WI38 (cell line): ENCODE measurements around the gene CRMP1.

ENCODE experiments used
- H3K4me3 ChIP-seq: 2 replicates; pipeline ENCODE4 v1.5.1; 2011; ENCODE audit warnings: low read depth, mild to moderate bottlenecking, control low read depth, low read length
- TF ChIP-seq, protein P1 (sequence below): IDR thresholded peaks from 2 replicates; pipeline ENCODE4 v1.5.1; 2012; ENCODE audit warnings: low read depth, mild to moderate bottlenecking, control low read depth, low read length

Gene CRMP1

GRCh38 chr4:5897674-5898073 lies 4.8 kb upstream of the CRMP1 start:
- H3K4me3 ChIP-seq, result no peak overlapping the region
- TF ChIP-seq, protein P1, sequence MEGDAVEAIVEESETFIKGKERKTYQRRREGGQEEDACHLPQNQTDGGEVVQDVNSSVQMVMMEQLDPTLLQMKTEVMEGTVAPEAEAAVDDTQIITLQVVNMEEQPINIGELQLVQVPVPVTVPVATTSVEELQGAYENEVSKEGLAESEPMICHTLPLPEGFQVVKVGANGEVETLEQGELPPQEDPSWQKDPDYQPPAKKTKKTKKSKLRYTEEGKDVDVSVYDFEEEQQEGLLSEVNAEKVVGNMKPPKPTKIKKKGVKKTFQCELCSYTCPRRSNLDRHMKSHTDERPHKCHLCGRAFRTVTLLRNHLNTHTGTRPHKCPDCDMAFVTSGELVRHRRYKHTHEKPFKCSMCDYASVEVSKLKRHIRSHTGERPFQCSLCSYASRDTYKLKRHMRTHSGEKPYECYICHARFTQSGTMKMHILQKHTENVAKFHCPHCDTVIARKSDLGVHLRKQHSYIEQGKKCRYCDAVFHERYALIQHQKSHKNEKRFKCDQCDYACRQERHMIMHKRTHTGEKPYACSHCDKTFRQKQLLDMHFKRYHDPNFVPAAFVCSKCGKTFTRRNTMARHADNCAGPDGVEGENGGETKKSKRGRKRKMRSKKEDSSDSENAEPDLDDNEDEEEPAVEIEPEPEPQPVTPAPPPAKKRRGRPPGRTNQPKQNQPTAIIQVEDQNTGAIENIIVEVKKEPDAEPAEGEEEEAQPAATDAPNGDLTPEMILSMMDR, result no peak

- no peak overlapping the region for H3K4me3 ChIP-seq
- TF ChIP-seq, protein P1, result no peak
Observed at GRCh38 chr4:5895287-5895686, 2.4 kb upstream of the CRMP1 start.

DNA sequence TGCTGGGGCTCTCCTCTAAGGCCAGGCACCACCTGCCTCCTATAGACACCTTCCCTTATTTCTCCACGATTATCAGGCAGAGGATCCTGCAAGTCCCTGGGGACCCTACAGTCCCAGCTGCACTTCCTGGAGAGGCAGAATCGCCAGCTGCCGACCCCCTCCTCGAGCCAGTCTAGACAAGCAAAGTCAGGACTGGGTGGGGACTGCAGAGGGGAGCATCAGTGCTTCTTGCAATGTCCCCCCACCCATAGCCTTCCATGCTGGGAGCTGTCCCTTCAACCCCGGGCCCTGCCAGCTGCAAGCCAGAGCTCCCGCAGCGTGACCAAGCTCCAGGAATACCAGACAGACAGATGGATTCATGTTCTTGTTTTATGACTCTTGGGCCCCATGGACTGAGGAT lies 1.4 kb upstream of the CRMP1 start:
- no peak overlapping the region for H3K4me3 ChIP-seq
- TF ChIP-seq, protein P1, result no peak

GRCh38 chr4:5893591-5893990 lies 705 bp upstream of the CRMP1 start:
- no peak overlapping the region for H3K4me3 ChIP-seq
- TF ChIP-seq, protein P1, result no peak

DNA sequence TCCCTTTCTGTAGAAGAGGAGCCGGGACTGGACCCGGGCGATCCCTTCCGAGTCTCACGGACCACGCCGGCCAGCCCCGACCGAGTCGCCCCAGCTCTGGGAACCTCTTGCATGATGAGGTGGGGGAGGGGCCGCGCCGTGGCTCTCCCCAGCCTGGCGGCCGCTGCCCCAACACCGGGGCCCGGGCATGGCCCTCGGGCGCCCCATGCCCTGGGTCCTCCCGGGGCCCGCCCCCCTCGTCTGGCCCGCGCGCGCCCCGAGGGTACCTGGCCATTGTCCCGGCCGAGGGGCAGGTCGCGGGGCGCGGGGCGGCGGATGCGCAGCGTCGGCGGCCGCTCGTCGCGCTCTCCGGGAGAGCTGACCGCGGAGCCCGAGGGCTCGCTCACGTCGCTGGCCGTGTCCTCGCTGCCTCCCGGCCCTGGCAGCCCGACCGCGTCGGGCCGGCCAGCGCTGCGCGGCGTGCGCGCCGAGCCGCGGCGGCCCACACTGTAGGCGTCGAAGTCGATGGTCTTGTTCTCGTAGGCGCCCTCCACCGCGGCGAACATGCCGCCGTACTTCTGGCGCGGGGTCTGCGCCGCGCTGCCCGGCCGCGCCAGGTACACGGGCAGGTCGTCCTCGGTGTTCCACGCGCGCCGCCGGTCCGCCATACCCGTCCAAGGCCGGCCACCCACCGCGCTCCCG lies 423 bp downstream of the CRMP1 start:
- no peak overlapping the region for H3K4me3 ChIP-seq
- TF ChIP-seq, protein P1, result no peak

- no peak overlapping the region for H3K4me3 ChIP-seq
- TF ChIP-seq, protein P1, result no peak
Observed at GRCh38 chr4:5891563-5892322, 1.1 kb downstream of the CRMP1 start.

DNA sequence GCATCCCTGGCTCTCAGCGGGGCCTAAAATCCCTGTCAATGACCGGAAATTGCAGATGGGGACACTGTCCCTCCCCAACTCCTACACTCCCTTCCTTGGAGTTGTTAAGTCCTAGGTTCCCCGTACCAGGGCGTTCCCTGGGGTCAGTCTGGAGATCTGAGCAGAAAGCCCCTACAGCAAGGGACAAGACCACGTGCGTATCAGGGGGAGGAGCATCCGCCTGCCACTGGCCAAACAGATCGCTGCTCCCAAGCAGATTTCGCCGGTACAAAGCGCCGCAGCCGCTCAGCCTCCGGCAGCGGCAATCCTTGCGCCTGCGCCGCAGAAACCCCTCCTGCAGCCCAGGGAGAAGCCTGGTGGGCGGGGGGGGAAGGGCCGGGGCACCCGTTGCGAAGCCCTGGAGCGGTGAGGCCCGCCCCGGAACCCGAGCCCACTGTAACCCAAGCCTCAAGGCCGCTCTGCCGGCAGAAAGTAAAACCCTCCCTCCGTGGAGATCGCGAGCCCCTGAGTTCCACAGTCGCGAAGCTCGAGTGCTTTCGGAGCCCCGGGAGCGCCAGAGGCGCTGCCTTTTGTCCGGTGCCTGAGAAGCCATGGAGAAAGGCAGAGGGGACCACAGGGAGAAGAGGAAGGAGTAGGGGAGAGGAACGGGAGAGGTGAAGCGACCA lies 2.7 kb downstream of the CRMP1 start:
- TF ChIP-seq, protein P1, result no peak
- no peak overlapping the region for H3K4me3 ChIP-seq
